Measurements from ENCODE around the gene ZBTB40. TPM values are rescaled to one million over a fixed set of nuclear protein-coding genes. Genes with fewer than 3 reads are reported as not detected.

ZBTB40 gene
- total RNA-seq, 2 donors from 2014 or later = 11.2 to 20.1 TPM

DNA sequence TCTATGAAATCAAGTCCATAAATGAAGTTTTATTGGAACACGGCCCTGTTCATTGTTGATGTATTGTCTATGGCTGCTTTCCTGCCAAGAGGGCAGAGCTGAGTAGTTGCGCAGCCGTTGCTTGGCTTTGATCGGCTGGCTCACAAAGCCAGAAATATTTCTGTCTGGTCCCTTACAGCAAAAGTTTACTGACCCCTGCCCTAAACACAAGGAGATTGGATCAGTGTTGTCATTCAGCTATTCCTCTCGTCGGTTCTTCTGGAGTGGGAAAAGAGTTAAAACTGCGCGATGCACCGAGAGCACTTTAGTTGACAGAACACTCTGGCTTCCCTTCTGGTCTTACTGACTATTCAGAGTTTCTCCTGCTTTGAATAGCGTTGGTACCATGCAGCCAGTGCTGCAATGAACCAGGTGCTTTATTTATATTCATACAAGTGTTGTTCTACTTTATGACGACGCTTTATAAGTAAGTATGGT is 868 bp downstream of the ZBTB40 start:
- WGBS, 2 donors = 1 to 3% methylated on average over 12 of the region's 12 CpGs
- Histone ChIP-seq H3K9me3 (no peaks in the 10 kb centered on the region), H3K4me3 (peak overlapping the region; percentile 51 to 77), H3K4me1 (peaks cover 80% of the 10 kb centered on the region), H3K36me3 (replicated peaks in 1 of 2; ENCODE audit: insufficient read depth in 1 of 2, low read depth in 2 of 2) (no peaks in the 10 kb centered on the region), H3K27ac (peak overlapping the region; percentile 89 to 97 (median 95)), H3K27me3 (no peaks in the 10 kb centered on the region)
- TF ChIP-seq, protein P1, sequence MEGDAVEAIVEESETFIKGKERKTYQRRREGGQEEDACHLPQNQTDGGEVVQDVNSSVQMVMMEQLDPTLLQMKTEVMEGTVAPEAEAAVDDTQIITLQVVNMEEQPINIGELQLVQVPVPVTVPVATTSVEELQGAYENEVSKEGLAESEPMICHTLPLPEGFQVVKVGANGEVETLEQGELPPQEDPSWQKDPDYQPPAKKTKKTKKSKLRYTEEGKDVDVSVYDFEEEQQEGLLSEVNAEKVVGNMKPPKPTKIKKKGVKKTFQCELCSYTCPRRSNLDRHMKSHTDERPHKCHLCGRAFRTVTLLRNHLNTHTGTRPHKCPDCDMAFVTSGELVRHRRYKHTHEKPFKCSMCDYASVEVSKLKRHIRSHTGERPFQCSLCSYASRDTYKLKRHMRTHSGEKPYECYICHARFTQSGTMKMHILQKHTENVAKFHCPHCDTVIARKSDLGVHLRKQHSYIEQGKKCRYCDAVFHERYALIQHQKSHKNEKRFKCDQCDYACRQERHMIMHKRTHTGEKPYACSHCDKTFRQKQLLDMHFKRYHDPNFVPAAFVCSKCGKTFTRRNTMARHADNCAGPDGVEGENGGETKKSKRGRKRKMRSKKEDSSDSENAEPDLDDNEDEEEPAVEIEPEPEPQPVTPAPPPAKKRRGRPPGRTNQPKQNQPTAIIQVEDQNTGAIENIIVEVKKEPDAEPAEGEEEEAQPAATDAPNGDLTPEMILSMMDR (IDR thresholded peaks at IDR 0.05) = no peak
- TF ChIP-seq POLR2A (IDR thresholded peaks at IDR 0.05) = no peak
- intact Hi-C loops (cut with DNase I) = no loop called here
- DNase-seq (peak; percentile 49 to 62 (median 56)), ATAC-seq (peak; percentile 56)

DNA sequence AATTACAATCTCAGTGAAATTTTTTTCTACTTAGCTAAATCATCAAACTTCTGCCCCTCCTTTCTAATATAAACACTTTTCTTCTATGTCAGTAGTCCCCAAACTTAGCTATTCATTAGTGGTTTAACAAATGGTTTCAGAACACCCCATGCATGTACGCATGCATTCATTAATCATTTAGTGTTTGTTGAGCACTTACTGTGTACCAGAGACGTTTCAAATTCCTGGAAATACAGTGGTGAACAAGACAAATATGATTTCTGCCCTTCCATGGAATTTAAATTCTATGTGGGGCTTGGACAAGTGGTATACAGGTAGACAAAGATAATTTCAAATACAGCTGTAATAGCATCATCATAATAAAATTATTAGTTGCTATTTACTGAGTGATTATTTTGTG is 1.5 kb downstream of the ZBTB40 start:
- no peak overlapping the region for H3K4me3 ChIP-seq
- 7 to 33% methylated on average over 2 of the region's 2 CpGs for WGBS, 2 donors
- no peaks in the 10 kb centered on the region for H3K36me3 ChIP-seq (replicated peaks in 1 of 2; ENCODE audit: insufficient read depth in 1 of 2, low read depth in 2 of 2)
- peak overlapping the region in 3 of 4 donors; percentile 89 to 96 (median 94) for H3K27ac ChIP-seq
- ATAC-seq = no peak
- no peaks in the 10 kb centered on the region for H3K27me3 ChIP-seq
- peaks cover 80% of the 10 kb centered on the region for H3K4me1 ChIP-seq
- intact Hi-C loops (cut with DNase I) = no loop called here
- H3K9me3 ChIP-seq = no peaks in the 10 kb centered on the region
- no peak for DNase-seq
- TF ChIP-seq POLR2A (IDR thresholded peaks at IDR 0.05) = no peak
- TF ChIP-seq, protein P1 (IDR thresholded peaks at IDR 0.05) = no peak

DNA sequence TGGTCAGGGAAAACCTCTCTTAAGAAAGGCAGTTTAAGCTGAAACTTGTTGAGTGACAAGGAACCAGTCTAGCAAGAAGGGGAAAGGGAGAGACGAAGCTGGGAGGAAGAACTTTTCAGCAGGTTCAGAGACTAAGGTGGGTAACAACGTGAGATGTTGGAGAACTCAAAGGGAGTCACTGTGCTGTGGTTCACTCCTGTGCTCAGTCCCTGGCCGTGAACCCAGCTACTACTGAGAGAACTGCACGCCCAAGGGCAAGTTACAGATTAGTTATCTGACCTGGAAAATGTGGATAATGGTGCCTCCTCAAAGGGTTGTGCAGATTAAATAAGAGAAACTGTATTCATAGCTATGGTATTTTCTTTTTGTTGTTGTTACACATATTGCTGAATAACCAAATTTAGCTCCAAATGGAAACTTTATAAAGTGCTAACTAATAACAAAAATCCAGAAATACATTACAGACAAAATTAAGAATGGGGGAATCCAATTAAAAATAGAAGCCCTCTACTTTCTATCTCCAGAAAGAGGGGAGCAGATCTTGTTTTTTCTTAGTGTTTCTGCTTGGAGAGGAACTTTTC is 2.9 kb downstream of the ZBTB40 start:
- ATAC-seq (no peak), DNase-seq (peak in 2 of 4 donors; percentile 52 to 59)
- Histone ChIP-seq H3K27me3 (no peaks in the 10 kb centered on the region), H3K4me1 (peaks cover 81% of the 10 kb centered on the region), H3K4me3 (no peak overlapping the region), H3K36me3 (replicated peaks in 1 of 2; ENCODE audit: insufficient read depth in 1 of 2, low read depth in 2 of 2) (no peaks in the 10 kb centered on the region), H3K27ac (peak overlapping the region in 3 of 4 donors; percentile 51 to 94 (median 59)), H3K9me3 (no peaks in the 10 kb centered on the region)
- WGBS, 2 donors = 26 to 34% methylated on average over 4 of the region's 4 CpGs
- intact Hi-C loops (cut with DNase I) = no loop called here
- TF ChIP-seq POLR2A (IDR thresholded peaks at IDR 0.05) = peak in 1 of 3 donors; percentile 36
- TF ChIP-seq, protein P1 (IDR thresholded peaks at IDR 0.05) = no peak

DNA sequence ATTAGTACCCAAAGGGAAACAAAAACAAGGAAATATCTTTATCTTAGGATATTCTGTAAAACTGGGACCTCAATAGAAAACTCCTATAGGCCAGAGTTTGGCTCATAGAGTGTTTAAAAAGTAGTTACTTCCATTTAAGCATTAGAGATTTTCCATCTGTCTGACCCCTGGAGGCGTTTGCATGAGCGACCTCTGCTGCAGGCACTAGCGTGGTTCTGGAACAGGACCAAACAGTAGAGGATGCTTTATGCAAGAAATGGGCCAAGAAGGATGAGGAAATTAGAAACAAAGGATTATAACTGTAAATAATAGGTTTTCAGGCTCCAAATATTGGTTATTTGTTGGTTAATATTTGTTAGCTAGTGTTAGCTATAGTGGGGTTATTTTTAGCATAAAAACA is 5.7 kb downstream of the ZBTB40 start:
- Histone ChIP-seq H3K27me3 (no peaks in the 10 kb centered on the region), H3K9me3 (no peaks in the 10 kb centered on the region), H3K36me3 (replicated peaks in 1 of 2; ENCODE audit: insufficient read depth in 1 of 2, low read depth in 2 of 2) (no peaks in the 10 kb centered on the region), H3K4me3 (no peak overlapping the region), H3K27ac (peak overlapping the region in 1 of 4 donors; percentile 33), H3K4me1 (peaks cover 67% of the 10 kb centered on the region)
- ATAC-seq (no peak), DNase-seq (peak in 1 of 4 donors; percentile 33)
- intact Hi-C loops (cut with DNase I) = no loop called here
- 20 to 41% methylated on average over 3 of the region's 3 CpGs for WGBS, 2 donors
- TF ChIP-seq, protein P1 (IDR thresholded peaks at IDR 0.05) = no peak
- TF ChIP-seq POLR2A (IDR thresholded peaks at IDR 0.05) = no peak

DNA sequence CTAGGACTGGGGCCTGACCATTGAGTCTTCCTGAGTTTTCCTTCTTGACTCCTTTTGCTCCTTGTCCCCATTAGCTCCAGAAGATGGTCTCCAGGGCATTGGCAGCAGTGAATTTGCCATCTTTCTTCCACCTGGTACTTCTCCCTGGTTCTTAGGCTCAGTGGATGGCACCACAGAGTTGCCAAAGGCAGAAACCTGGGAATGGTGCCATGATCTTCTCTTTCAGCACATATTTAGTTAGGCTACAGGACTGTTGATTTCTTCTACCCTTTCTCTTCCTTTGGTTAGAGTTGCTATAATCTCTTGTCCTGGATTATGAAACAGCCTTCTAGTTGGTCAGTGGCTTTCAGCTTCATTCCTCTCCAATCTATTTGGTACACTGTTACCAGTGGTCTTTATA is 6.2 kb downstream of the ZBTB40 start:
- Histone ChIP-seq H3K9me3 (no peaks in the 10 kb centered on the region), H3K4me1 (peaks cover 62% of the 10 kb centered on the region), H3K27me3 (no peaks in the 10 kb centered on the region), H3K27ac (no peak overlapping the region), H3K4me3 (no peak overlapping the region), H3K36me3 (replicated peaks in 1 of 2; ENCODE audit: insufficient read depth in 1 of 2, low read depth in 2 of 2) (no peaks in the 10 kb centered on the region)
- TF ChIP-seq, protein P1 (IDR thresholded peaks at IDR 0.05) = no peak
- TF ChIP-seq POLR2A (IDR thresholded peaks at IDR 0.05) = no peak
- no peak for DNase-seq
- no peak for ATAC-seq
- intact Hi-C loops (cut with DNase I) = no loop called here
